Hepatocyte (in vitro differentiated cells): ENCODE results near the gene ACOXL. TPM values are rescaled to one million over a fixed set of nuclear protein-coding genes. Genes with fewer than 3 reads are reported as not detected.

Source experiments
- DNase-seq: peaks from one replicate; pipeline ENCODE4 v3.0.0-alpha.2; 2016; ENCODE audit warnings: low spot score
- H2AFZ ChIP-seq: fragments of 200-600 bp; sonication (generic); 2 replicates; pipeline ENCODE4 v1.6.0; 2016; ENCODE audit warnings: antibody characterized with exemption, mild to moderate bottlenecking
- H3K27ac ChIP-seq: fragments of 200-600 bp; sonication (generic); 2 replicates; pipeline ENCODE4 v1.5.1; 2016; ENCODE audit warnings: mild to moderate bottlenecking
- H3K27me3 ChIP-seq: fragments of 200-600 bp; sonication (generic); 2 replicates; pipeline ENCODE4 v1.6.1; 2016
- H3K36me3 ChIP-seq: fragments of 200-600 bp; sonication (generic); replicated peaks from 2 replicates; pipeline ENCODE4 v1.5.1; 2016; ENCODE audit warnings: low read depth; ENCODE audit not compliant: insufficient read depth
- H3K4me1 ChIP-seq: fragments of 200-600 bp; sonication (generic); 2 replicates; pipeline ENCODE4 v1.5.1; 2016; ENCODE audit warnings: mild to moderate bottlenecking, moderate library complexity; ENCODE audit not compliant: insufficient read depth
- H3K4me2 ChIP-seq: fragments of 200-600 bp; sonication (generic); 2 replicates; pipeline ENCODE4 v1.6.0; 2016
- H3K4me3 ChIP-seq: fragments of 200-600 bp; sonication (generic); 2 replicates; pipeline ENCODE4 v1.5.1; 2016; ENCODE audit warnings: mild to moderate bottlenecking
- H3K79me2 ChIP-seq: fragments of 200-600 bp; sonication (generic); 2 replicates; pipeline ENCODE4 v1.6.0; 2017; ENCODE audit warnings: mild to moderate bottlenecking
- H3K9me2 ChIP-seq: fragments of 200-600 bp; sonication (generic); replicated peaks from 2 replicates; pipeline ENCODE4 v1.6.0; 2017; ENCODE audit warnings: mild to moderate bottlenecking; ENCODE audit not compliant: insufficient read depth
- H3K9me3 ChIP-seq: fragments of 200-600 bp; sonication (generic); 2 replicates; pipeline ENCODE4 v1.5.1; 2016; ENCODE audit warnings: low read depth, mild to moderate bottlenecking
- H4K20me1 ChIP-seq: fragments of 200-600 bp; sonication (generic); 2 replicates; pipeline ENCODE4 v1.6.0; 2016; ENCODE audit warnings: mild to moderate bottlenecking; ENCODE audit not compliant: insufficient read depth, poor library complexity, severe bottlenecking
- CTCF ChIP-seq: fragments of 200-600 bp; sonication (generic); IDR thresholded peaks from 2 replicates; pipeline ENCODE4 v1.5.1; 2016; ENCODE audit warnings: antibody characterized with exemption, mild to moderate bottlenecking; ENCODE audit not compliant: poor library complexity
- EZH2 ChIP-seq: fragments of 200-600 bp; sonication (generic); IDR thresholded peaks from 2 replicates; pipeline ENCODE4 v1.6.1; 2016; ENCODE audit warnings: antibody characterized with exemption, mild to moderate bottlenecking, borderline replicate concordance
- EZH2phosphoT487 ChIP-seq: fragments of 200-600 bp; sonication (generic); IDR thresholded peaks from one replicate; pipeline ENCODE4 v1.6.1; 2018; ENCODE audit warnings: antibody characterized with exemption, mild to moderate bottlenecking, low read depth, moderate library complexity; ENCODE audit not compliant: unreplicated experiment, severe bottlenecking
- WGBS: methylation state at CpG from one replicate; pipeline ENCODE4 v1.1.6; 2016; ENCODE audit warnings: low lambda C conversion rate; ENCODE audit errors: missing lambda C conversion rate; 5-methylcytosine and 5-hydroxymethylcytosine counted together
- polyA plus RNA-seq: library from polyadenylated mRNA; unstranded; fragments of >200 nt; fragmentation: Nextera tagmentation; extraction: Ambion mirVana; gene quantifications from 2 replicates; pipeline ENCODE4 v1.2.1, GENCODE V29; 2016
- total RNA-seq: library from RNA; depleted of rRNA; stranded (reverse); fragments of >200 nt; gene quantifications from 2 replicates; pipeline ENCODE4 v1.2.3, GENCODE V29; 2014

The ACOXL gene
- total and polyA plus RNA-seq, 2 experiments from 2014 or later, result 0.23 to 1.1 TPM

GRCh38 chr2:111053825-111054515 lies 321.6 kb downstream of the ACOXL start:
- 81% methylated on average over 5 of the region's 5 CpGs for WGBS
- peak; percentile 1 for DNase-seq
- TF ChIP-seq EZH2 (no peak), CTCF (no peak), EZH2phosphoT487 (no peak)

DNA sequence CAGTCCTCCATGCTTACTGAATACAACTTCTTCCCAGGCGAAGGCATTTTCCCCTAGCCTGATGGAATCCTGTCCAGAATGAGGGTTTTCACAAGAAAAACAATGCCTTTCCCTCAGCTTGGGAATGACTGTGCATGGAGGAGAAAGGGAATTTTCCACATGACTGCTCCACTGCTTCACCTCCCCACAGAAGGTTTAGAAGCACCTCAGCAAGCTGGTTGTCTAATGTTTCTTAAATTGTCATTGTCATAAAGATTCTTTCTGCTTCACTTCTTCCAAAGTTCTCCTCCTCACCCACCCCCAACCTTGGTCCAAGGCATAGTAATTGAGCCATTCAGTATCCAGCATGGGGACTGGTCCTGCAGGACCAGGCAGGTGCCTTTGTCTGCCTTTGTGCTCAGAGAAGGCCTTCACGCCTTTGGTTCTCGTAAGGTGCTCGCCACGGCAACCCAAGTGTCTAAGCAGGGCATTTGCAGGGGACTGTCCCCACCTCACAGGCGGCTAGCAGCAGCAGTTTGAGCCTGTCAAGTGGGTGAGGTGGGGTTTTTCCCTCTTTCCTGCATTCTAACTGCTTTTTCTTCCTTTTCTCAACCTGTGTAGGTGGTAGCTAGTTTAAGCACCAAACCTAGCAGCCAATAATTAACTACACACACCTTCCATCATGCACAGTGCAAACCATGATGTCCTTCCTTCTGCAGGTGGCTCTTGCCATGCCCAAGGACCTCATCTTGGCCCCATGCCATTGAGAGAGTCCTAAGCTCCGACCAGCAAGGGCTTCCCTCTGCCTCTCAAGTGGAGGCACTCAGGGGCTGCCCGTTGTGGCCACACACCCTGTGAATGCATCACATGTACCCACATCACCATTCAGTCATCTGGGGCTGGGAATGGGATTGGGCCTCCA lies 322.7 kb downstream of the ACOXL start:
- Histone ChIP-seq H4K20me1 (no peaks in the 10 kb centered on the region), H3K27me3 (no peaks in the 10 kb centered on the region), H3K4me3 (no peak overlapping the region), H3K9me3 (no peaks in the 10 kb centered on the region), H3K79me2 (no peaks in the 10 kb centered on the region), H2AFZ (no peak overlapping the region), H3K9me2 (no peaks in the 10 kb centered on the region), H3K4me2 (no peak overlapping the region), H3K4me1 (peaks cover 8% of the 10 kb centered on the region), H3K36me3 (no peaks in the 10 kb centered on the region), H3K27ac (no peak overlapping the region)
- 90% methylated on average over 8 of the region's 8 CpGs for WGBS
- TF ChIP-seq EZH2 (no peak), CTCF (no peak), EZH2phosphoT487 (no peak)
- DNase-seq, result peak; percentile 4

More at GRCh38 chr2:111053825-111054515, 321.6 kb downstream of the ACOXL start:
- H3K27me3 ChIP-seq, result no peaks in the 10 kb centered on the region
- no peaks in the 10 kb centered on the region for H4K20me1 ChIP-seq
- no peaks in the 10 kb centered on the region for H3K9me3 ChIP-seq
- H3K36me3 ChIP-seq, result no peaks in the 10 kb centered on the region
- H2AFZ ChIP-seq, result no peak overlapping the region
- H3K27ac ChIP-seq, result no peak overlapping the region
- no peaks in the 10 kb centered on the region for H3K79me2 ChIP-seq
- H3K9me2 ChIP-seq, result no peaks in the 10 kb centered on the region
- peaks cover 16% of the 10 kb centered on the region for H3K4me1 ChIP-seq
- H3K4me3 ChIP-seq, result no peak overlapping the region
- no peak overlapping the region for H3K4me2 ChIP-seq

DNA sequence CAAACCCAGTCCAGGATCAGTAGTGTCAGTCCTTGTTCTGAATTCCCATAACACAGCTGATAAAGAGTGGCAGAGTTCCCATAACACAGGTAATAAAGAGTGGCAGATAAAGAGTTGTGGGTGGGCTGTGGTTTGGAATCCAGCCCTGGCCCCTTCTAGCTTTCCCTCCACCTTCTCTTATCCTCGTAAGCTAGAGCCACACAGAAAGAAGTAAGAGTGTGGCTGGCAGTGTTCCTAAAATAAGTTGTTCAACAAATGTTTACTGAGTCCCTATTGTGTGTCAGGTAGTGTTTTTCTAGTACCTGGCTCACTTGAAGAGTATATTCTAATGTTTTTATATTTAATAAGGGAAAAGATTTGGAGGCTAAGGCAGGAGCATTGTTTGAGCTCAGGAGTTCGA lies 323.4 kb downstream of the ACOXL start:
- H3K4me1 ChIP-seq, result peaks cover under 1% of the 10 kb centered on the region
- DNase-seq, result no peak
- no peak overlapping the region for H3K27ac ChIP-seq
- H3K79me2 ChIP-seq, result no peaks in the 10 kb centered on the region
- no peaks in the 10 kb centered on the region for H3K9me3 ChIP-seq
- H2AFZ ChIP-seq, result no peak overlapping the region
- no peak for TF ChIP-seq EZH2
- TF ChIP-seq EZH2phosphoT487, result no peak
- TF ChIP-seq CTCF, result no peak
- no peaks in the 10 kb centered on the region for H3K27me3 ChIP-seq
- WGBS, result 81% methylated on average over 2 of the region's 2 CpGs
- H3K9me2 ChIP-seq, result no peaks in the 10 kb centered on the region
- no peaks in the 10 kb centered on the region for H4K20me1 ChIP-seq
- no peaks in the 10 kb centered on the region for H3K36me3 ChIP-seq
- no peak overlapping the region for H3K4me2 ChIP-seq
- no peak overlapping the region for H3K4me3 ChIP-seq
